Sigmoid colon (tissue), 4 donors: ENCODE results near the gene NARS2.

Experiments
- CTCF ChIP-seq, 4 experiments: fragments of 450-650 bp in 3 of 4; fragments of 200-600 bp in 1 of 4; IDR thresholded peaks; one replicate each; pipeline ENCODE4 v1.5.1; 2016 to 2019; ENCODE audit warnings: antibody characterized with exemption in 4 of 4, mild to moderate bottlenecking in 3 of 4, moderate library complexity in 2 of 4
- EP300 ChIP-seq, 4 donors: sonication (generic); formaldehyde crosslinking; IDR thresholded peaks; one replicate each; pipeline ENCODE4 v1.6.1; 2017; ENCODE audit warnings: antibody characterized with exemption in 4 of 4
- POLR2A ChIP-seq, 2 donors: fragments of 450-650 bp; IDR thresholded peaks; one replicate each; pipeline ENCODE4 v1.6.1; 2016; ENCODE audit warnings: antibody characterized with exemption in 2 of 2, mild to moderate bottlenecking in 2 of 2, moderate library complexity in 2 of 2
- POLR2AphosphoS5 ChIP-seq, 4 donors: sonication (generic); formaldehyde crosslinking; IDR thresholded peaks; one replicate each; pipeline ENCODE4 v1.6.1; 2017; ENCODE audit warnings: antibody characterized with exemption in 4 of 4

- TF ChIP-seq CTCF (IDR thresholded peaks at IDR 0.05), result no peak
- no peak for TF ChIP-seq POLR2AphosphoS5 (IDR thresholded peaks at IDR 0.05)
- no peak for TF ChIP-seq POLR2A (IDR thresholded peaks at IDR 0.05)
- no peak for TF ChIP-seq EP300 (IDR thresholded peaks at IDR 0.05)
These were observed 29.1 kb upstream of the NARS2 start for GRCh38 chr11:78603792-78604191.
